Stimulated activated CD4-positive, alpha-beta T cell treated with anti-CD3 and anti-CD28 coated beads, TNF-alpha, amount 100 ng/mL, for 1 hour (primary cell): ENCODE results near the gene TCF12.

Source experiments
- DNase-seq, 3 donors: peaks; one replicate each; pipeline ENCODE4 v3.0.0-alpha.2; 2020; ENCODE audit warnings: low read depth in 3 of 3, low spot score in 1 of 3

The TCF12 gene

DNA sequence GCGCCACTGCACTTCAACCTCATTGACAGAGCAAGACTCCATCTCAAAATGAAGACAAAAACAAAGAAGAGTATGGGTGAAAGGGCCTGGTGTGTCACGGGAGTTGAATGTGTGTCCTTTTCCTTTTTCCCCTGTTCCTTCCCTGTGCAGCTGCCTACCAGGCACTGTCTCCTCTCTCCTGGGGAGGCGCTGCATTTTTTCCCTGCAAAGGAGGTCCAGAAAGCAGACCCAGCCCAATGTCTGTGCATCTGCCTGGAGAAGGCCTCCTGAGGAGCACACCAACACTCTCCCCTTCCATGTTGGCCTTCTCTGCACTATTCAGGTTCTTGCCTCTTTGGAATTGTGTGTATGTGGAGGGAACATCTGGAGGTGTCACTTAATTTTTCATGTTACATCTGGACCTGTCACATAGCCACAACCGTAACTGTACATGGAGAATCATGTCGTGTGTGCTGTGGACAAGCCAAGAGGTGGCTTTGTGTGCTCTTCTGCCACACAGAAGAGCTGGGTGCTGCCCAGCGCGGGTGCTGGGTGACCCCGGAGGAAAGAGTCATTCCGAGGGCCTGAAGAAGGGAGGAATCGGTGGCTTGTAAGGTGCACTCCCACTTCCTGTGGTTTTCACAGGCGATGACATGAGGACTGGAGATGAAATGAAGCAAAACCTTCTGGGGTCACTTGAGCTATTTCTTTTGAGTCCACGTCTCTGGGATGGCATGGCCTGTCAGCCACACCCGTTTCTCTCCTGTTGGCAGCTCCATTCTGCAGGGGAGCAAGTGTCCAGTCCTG is 411.3 kb downstream of the TCF12 start:
- DNase-seq, result no peak

- no peak for DNase-seq
Measured at GRCh38 chr15:57330619-57331340, 412.3 kb downstream of the TCF12 start.

- DNase-seq, result no peak
Measured at GRCh38 chr15:57332326-57332725, 413.9 kb downstream of the TCF12 start.

GRCh38 chr15:57333487-57333886 is 415.0 kb downstream of the TCF12 start:
- DNase-seq, result no peak

- no peak for DNase-seq
Measured at GRCh38 chr15:57334257-57334656, 415.8 kb downstream of the TCF12 start.

GRCh38 chr15:57335293-57335715 is 416.9 kb downstream of the TCF12 start:
- DNase-seq, result no peak

DNA sequence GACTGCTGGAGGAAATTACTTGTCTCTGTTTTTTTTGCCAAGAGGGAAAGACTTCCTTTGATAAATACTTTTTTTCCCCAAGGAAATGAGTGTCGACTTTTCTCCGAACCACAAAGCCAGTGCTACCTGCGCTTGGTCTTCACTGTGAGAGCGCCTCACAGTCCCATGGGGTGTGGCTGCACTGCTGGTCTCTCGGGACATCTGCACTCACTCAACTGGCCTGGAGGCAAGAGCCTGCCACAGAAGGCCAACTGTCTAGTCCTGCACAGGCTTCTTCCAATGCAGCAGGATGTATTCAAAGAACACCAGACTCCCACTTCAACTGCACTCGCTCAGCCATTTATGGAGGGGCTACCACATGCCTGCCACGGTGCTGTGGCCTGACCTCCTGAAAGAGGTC is 417.3 kb downstream of the TCF12 start:
- DNase-seq, result no peak

DNA sequence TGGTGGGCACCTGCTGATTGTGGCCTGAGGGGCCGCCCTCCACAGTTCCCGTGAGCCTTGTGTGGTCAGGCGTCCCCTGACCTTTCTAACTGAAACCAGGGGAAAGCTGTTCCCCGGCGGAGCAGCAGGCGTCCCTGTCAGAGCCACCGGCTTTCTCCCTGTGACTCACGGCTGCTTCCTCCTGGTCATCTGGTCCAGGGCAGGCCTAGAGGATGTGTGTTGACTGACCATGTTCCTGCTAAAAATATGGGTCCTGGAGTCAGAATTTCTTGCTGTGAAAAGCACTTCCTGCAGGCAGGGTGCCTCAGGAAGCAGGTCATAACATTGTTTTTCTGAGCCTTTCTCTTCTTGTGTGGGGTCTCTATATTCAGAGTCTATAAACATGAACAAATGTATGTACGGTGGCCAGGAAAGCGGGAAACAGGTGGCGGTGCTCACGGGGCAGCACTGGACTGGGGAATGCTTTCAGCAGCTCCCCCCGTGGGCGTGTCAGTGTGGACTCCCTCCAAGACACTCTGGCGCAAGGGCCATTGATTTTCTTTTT is 419.5 kb downstream of the TCF12 start:
- DNase-seq, result no peak

GRCh38 chr15:57339321-57339720 is 420.9 kb downstream of the TCF12 start:
- no peak for DNase-seq
